IPS-18a (cell line): Measurements from ENCODE around the gene RAB11B.

Experiments used
- H3K27ac ChIP-seq: one replicate; pipeline ENCODE4 v1.5.1; 2013; ENCODE audit warnings: low read length
- H3K27me3 ChIP-seq: one replicate; pipeline ENCODE4 v1.6.1; 2013; ENCODE audit warnings: mild to moderate bottlenecking, low read length; ENCODE audit not compliant: control insufficient read depth, insufficient read depth
- H3K36me3 ChIP-seq: one replicate; pipeline ENCODE4 v1.6.1; 2013; ENCODE audit warnings: low read depth, low read length; ENCODE audit not compliant: control insufficient read depth
- H3K4me1 ChIP-seq: one replicate; pipeline ENCODE4 v1.6.1; 2013; ENCODE audit warnings: low read depth, low read length; ENCODE audit not compliant: control insufficient read depth
- H3K4me3 ChIP-seq: one replicate; pipeline ENCODE4 v1.5.1; 2013; ENCODE audit warnings: low read length
- H3K9ac ChIP-seq: one replicate; pipeline ENCODE4 v1.6.1; 2013; ENCODE audit warnings: mild to moderate bottlenecking, low read length, moderate library complexity
- H3K9me3 ChIP-seq: one replicate; pipeline ENCODE4 v1.6.1; 2013; ENCODE audit warnings: low read depth, low read length; ENCODE audit not compliant: control insufficient read depth

RAB11B gene

GRCh38 chr19:8358948-8359347, 31.2 kb upstream of the RAB11B start:
- peaks cover 22% of the 10 kb centered on the region for H3K27me3 ChIP-seq
- no peak overlapping the region for H3K9ac ChIP-seq
- H3K27ac ChIP-seq, result no peak overlapping the region
- H3K9me3 ChIP-seq, result no peaks in the 10 kb centered on the region
- no peak overlapping the region for H3K4me3 ChIP-seq
- H3K36me3 ChIP-seq, result no peaks in the 10 kb centered on the region
- H3K4me1 ChIP-seq, result no peaks in the 10 kb centered on the region

GRCh38 chr19:8360196-8360595, 30.0 kb upstream of the RAB11B start:
- peaks cover 33% of the 10 kb centered on the region for H3K27me3 ChIP-seq
- no peak overlapping the region for H3K27ac ChIP-seq
- H3K4me1 ChIP-seq, result no peaks in the 10 kb centered on the region
- H3K9me3 ChIP-seq, result no peaks in the 10 kb centered on the region
- no peaks in the 10 kb centered on the region for H3K36me3 ChIP-seq
- no peak overlapping the region for H3K4me3 ChIP-seq
- H3K9ac ChIP-seq, result no peak overlapping the region

- Histone ChIP-seq H3K4me1 (peaks cover 4% of the 10 kb centered on the region), H3K27ac (no peak overlapping the region), H3K36me3 (no peaks in the 10 kb centered on the region), H3K9ac (no peak overlapping the region), H3K27me3 (peaks cover 52% of the 10 kb centered on the region), H3K4me3 (no peak overlapping the region), H3K9me3 (no peaks in the 10 kb centered on the region)
Measured at GRCh38 chr19:8361921-8362793, 28.0 kb upstream of the RAB11B start.

GRCh38 chr19:8363803-8364771, 26.1 kb upstream of the RAB11B start, which contains the start of gene ANGPTL4:
Gene ANGPTL4, plus strand, starts transcription at chr19:8364155. Its CDS starts 167 bp downstream, at chr19:8364322.
- Histone ChIP-seq H3K27ac (no peak within 1 kb of the TSS), H3K9me3 (no peaks in the 10 kb centered on the region), H3K27me3 (peaks cover 52% of the 10 kb centered on the region), H3K9ac (peak within 1 kb of the TSS; percentile 42), H3K4me1 (peaks cover 5% of the 10 kb centered on the region), H3K4me3 (peak within 1 kb of the TSS; percentile 59), H3K36me3 (no peaks in the 10 kb centered on the region)

GRCh38 chr19:8366121-8366581, 24.0 kb upstream of the RAB11B start:
- Histone ChIP-seq H3K36me3 (no peaks in the 10 kb centered on the region), H3K9ac (no peak overlapping the region)

GRCh38 chr19:8366961-8367326, 23.2 kb upstream of the RAB11B start:
- H3K36me3 ChIP-seq, result no peaks in the 10 kb centered on the region
- peaks cover 49% of the 10 kb centered on the region for H3K27me3 ChIP-seq
- peaks cover 5% of the 10 kb centered on the region for H3K4me1 ChIP-seq
- H3K9ac ChIP-seq, result no peak overlapping the region
- peak overlapping the region; percentile 15 for H3K4me3 ChIP-seq
- no peaks in the 10 kb centered on the region for H3K9me3 ChIP-seq
- H3K27ac ChIP-seq, result no peak overlapping the region

More at GRCh38 chr19:8366121-8366581, 24.0 kb upstream of the RAB11B start:
- Histone ChIP-seq H3K9me3 (no peaks in the 10 kb centered on the region), H3K27ac (no peak overlapping the region), H3K4me1 (peaks cover 5% of the 10 kb centered on the region), H3K27me3 (peaks cover 52% of the 10 kb centered on the region), H3K4me3 (no peak overlapping the region)

GRCh38 chr19:8367327-8368001, 22.7 kb upstream of the RAB11B start:
- peaks cover 44% of the 10 kb centered on the region for H3K27me3 ChIP-seq
- H3K9ac ChIP-seq, result no peak overlapping the region
- H3K9me3 ChIP-seq, result no peaks in the 10 kb centered on the region
- H3K36me3 ChIP-seq, result no peaks in the 10 kb centered on the region
- H3K27ac ChIP-seq, result no peak overlapping the region
- H3K4me1 ChIP-seq, result peaks cover 5% of the 10 kb centered on the region
- peak overlapping the region; percentile 15 for H3K4me3 ChIP-seq

- Histone ChIP-seq H3K27ac (no peak overlapping the region), H3K4me1 (peaks cover 5% of the 10 kb centered on the region)
Measured at GRCh38 chr19:8370176-8371010, 19.8 kb upstream of the RAB11B start.

GRCh38 chr19:8371011-8371804, 19.0 kb upstream of the RAB11B start:
- peaks cover 5% of the 10 kb centered on the region for H3K4me1 ChIP-seq
- no peaks in the 10 kb centered on the region for H3K9me3 ChIP-seq
- H3K27ac ChIP-seq, result no peak overlapping the region
- no peak overlapping the region for H3K9ac ChIP-seq
- H3K36me3 ChIP-seq, result no peaks in the 10 kb centered on the region
- H3K27me3 ChIP-seq, result peaks cover 9% of the 10 kb centered on the region
- H3K4me3 ChIP-seq, result no peak overlapping the region

More at GRCh38 chr19:8370176-8371010, 19.8 kb upstream of the RAB11B start:
- peaks cover 17% of the 10 kb centered on the region for H3K27me3 ChIP-seq
- H3K36me3 ChIP-seq, result no peaks in the 10 kb centered on the region
- no peak overlapping the region for H3K9ac ChIP-seq
- H3K4me3 ChIP-seq, result no peak overlapping the region
- no peaks in the 10 kb centered on the region for H3K9me3 ChIP-seq
